ENCODE results near the gene FAM181A.

The FAM181A gene

GRCh38 chr14:93917141-93917540 lies 10.0 kb upstream of the FAM181A start:
- Mint-ChIP-seq H3K27me3 (no peaks in the 10 kb centered on the region), H3K4me3 (no peak overlapping the region), H3K27ac (no peak overlapping the region), H3K4me1 (no peaks in the 10 kb centered on the region), H3K36me3 (no peaks in the 10 kb centered on the region), H3K9me3 (no peaks in the 10 kb centered on the region)

GRCh38 chr14:93921001-93921806 lies 5.9 kb upstream of the FAM181A start:
- Mint-ChIP-seq H3K36me3 (no peaks in the 10 kb centered on the region), H3K4me1 (no peaks in the 10 kb centered on the region), H3K4me3 (no peak overlapping the region), H3K27me3 (no peaks in the 10 kb centered on the region), H3K27ac (no peak overlapping the region), H3K9me3 (no peaks in the 10 kb centered on the region)

- Mint-ChIP-seq H3K36me3 (no peaks in the 10 kb centered on the region), H3K27ac (no peak overlapping the region), H3K27me3 (no peaks in the 10 kb centered on the region), H3K4me3 (no peak overlapping the region), H3K4me1 (no peaks in the 10 kb centered on the region), H3K9me3 (no peaks in the 10 kb centered on the region)
Observed at GRCh38 chr14:93923626-93924025, 3.5 kb upstream of the FAM181A start.

- Mint-ChIP-seq H3K36me3 (no peaks in the 10 kb centered on the region), H3K27ac (no peak overlapping the region), H3K27me3 (no peaks in the 10 kb centered on the region), H3K4me1 (no peaks in the 10 kb centered on the region), H3K9me3 (no peaks in the 10 kb centered on the region), H3K4me3 (no peak overlapping the region)
Observed at GRCh38 chr14:93924592-93925355, 2.4 kb upstream of the FAM181A start.

GRCh38 chr14:93925374-93925895 lies 1.7 kb upstream of the FAM181A start:
- Mint-ChIP-seq H3K9me3 (no peaks in the 10 kb centered on the region), H3K36me3 (no peaks in the 10 kb centered on the region), H3K27ac (no peak overlapping the region), H3K4me3 (no peak overlapping the region), H3K4me1 (no peaks in the 10 kb centered on the region), H3K27me3 (no peaks in the 10 kb centered on the region)

- Mint-ChIP-seq H3K27me3 (no peaks in the 10 kb centered on the region), H3K36me3 (no peaks in the 10 kb centered on the region), H3K4me1 (no peaks in the 10 kb centered on the region), H3K27ac (no peak overlapping the region), H3K4me3 (no peak overlapping the region), H3K9me3 (no peaks in the 10 kb centered on the region)
Observed at GRCh38 chr14:93926245-93926872, 785 bp upstream of the FAM181A start.

GRCh38 chr14:93927800-93928145 lies 629 bp downstream of the FAM181A start:
- H3K4me1 Mint-ChIP-seq = no peaks in the 10 kb centered on the region
- no peaks in the 10 kb centered on the region for H3K9me3 Mint-ChIP-seq
- no peaks in the 10 kb centered on the region for H3K36me3 Mint-ChIP-seq
- H3K4me3 Mint-ChIP-seq = no peak overlapping the region
- no peak overlapping the region for H3K27ac Mint-ChIP-seq
- H3K27me3 Mint-ChIP-seq = no peaks in the 10 kb centered on the region

GRCh38 chr14:93928184-93929047 lies 1.3 kb downstream of the FAM181A start:
- Mint-ChIP-seq H3K4me3 (no peak overlapping the region), H3K36me3 (no peaks in the 10 kb centered on the region), H3K27me3 (no peaks in the 10 kb centered on the region), H3K4me1 (no peaks in the 10 kb centered on the region), H3K27ac (no peak overlapping the region), H3K9me3 (no peaks in the 10 kb centered on the region)

GRCh38 chr14:93929048-93929535 lies 1.9 kb downstream of the FAM181A start:
- no peaks in the 10 kb centered on the region for H3K9me3 Mint-ChIP-seq
- no peak overlapping the region for H3K27ac Mint-ChIP-seq
- no peaks in the 10 kb centered on the region for H3K4me1 Mint-ChIP-seq
- no peak overlapping the region for H3K4me3 Mint-ChIP-seq
- no peaks in the 10 kb centered on the region for H3K27me3 Mint-ChIP-seq
- H3K36me3 Mint-ChIP-seq = no peaks in the 10 kb centered on the region

GRCh38 chr14:93929657-93930056 lies 2.5 kb downstream of the FAM181A start:
- H3K9me3 Mint-ChIP-seq = no peaks in the 10 kb centered on the region
- no peaks in the 10 kb centered on the region for H3K27me3 Mint-ChIP-seq
- no peaks in the 10 kb centered on the region for H3K4me1 Mint-ChIP-seq
- H3K4me3 Mint-ChIP-seq = no peak overlapping the region
- no peak overlapping the region for H3K27ac Mint-ChIP-seq
- no peaks in the 10 kb centered on the region for H3K36me3 Mint-ChIP-seq

GRCh38 chr14:93930296-93930988 lies 3.3 kb downstream of the FAM181A start:
- no peak overlapping the region for H3K27ac Mint-ChIP-seq
- H3K4me1 Mint-ChIP-seq = no peaks in the 10 kb centered on the region
- no peaks in the 10 kb centered on the region for H3K27me3 Mint-ChIP-seq
- no peaks in the 10 kb centered on the region for H3K36me3 Mint-ChIP-seq
- H3K9me3 Mint-ChIP-seq = no peaks in the 10 kb centered on the region
- no peak overlapping the region for H3K4me3 Mint-ChIP-seq

- Mint-ChIP-seq H3K36me3 (no peaks in the 10 kb centered on the region), H3K4me3 (no peak overlapping the region), H3K27ac (no peak overlapping the region), H3K9me3 (no peaks in the 10 kb centered on the region), H3K27me3 (no peaks in the 10 kb centered on the region), H3K4me1 (no peaks in the 10 kb centered on the region)
Observed at GRCh38 chr14:93930989-93931307, 3.8 kb downstream of the FAM181A start.

GRCh38 chr14:93932642-93933041 lies 5.5 kb downstream of the FAM181A start:
- Mint-ChIP-seq H3K4me1 (no peaks in the 10 kb centered on the region), H3K27me3 (no peaks in the 10 kb centered on the region), H3K36me3 (no peaks in the 10 kb centered on the region), H3K9me3 (no peaks in the 10 kb centered on the region), H3K27ac (no peak overlapping the region), H3K4me3 (no peak overlapping the region)

- Mint-ChIP-seq H3K36me3 (no peaks in the 10 kb centered on the region), H3K9me3 (no peaks in the 10 kb centered on the region), H3K4me1 (peaks cover 4% of the 10 kb centered on the region), H3K27ac (no peak overlapping the region), H3K27me3 (peaks cover 2% of the 10 kb centered on the region), H3K4me3 (no peak overlapping the region)
Observed at GRCh38 chr14:93935213-93935612, 8.1 kb downstream of the FAM181A start.

- Mint-ChIP-seq H3K9me3 (no peaks in the 10 kb centered on the region), H3K4me3 (no peak overlapping the region), H3K4me1 (peaks cover 9% of the 10 kb centered on the region), H3K27ac (no peak overlapping the region), H3K27me3 (peaks cover 3% of the 10 kb centered on the region), H3K36me3 (no peaks in the 10 kb centered on the region)
Observed at GRCh38 chr14:93936245-93936644, 9.1 kb downstream of the FAM181A start.
